CD4-positive, alpha-beta T cell treated with Interferon gamma for 1 hour (primary cell): ENCODE results near the gene RIMS3.

Experiments
- DNase-seq: peaks from one replicate; pipeline ENCODE4 v3.0.0-alpha.2; 2020

The RIMS3 gene

GRCh38 chr1:40690771-40691537, 25.5 kb upstream of the RIMS3 start:
- DNase-seq, result no peak

DNA sequence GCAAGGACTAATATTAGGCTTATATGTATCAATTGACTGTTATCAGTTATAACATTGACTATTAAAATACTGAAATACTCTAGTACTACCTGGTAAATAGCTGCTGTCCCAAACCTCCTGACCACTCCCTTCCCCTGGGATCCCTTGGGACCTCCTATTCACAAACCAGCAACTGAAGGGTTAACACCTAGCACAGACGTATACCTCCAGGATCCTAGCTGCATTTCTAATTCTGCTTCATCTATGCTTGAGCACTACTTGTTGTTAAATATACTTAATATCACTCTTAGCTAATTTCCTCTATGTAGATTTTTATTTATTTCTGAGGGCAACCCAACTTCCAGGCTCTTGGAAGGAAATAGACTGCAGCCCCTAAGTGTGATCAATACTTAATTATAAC, 24.3 kb upstream of the RIMS3 start:
- no peak for DNase-seq

- no peak for DNase-seq
Measured at GRCh38 chr1:40687661-40688060, 22.2 kb upstream of the RIMS3 start.

DNA sequence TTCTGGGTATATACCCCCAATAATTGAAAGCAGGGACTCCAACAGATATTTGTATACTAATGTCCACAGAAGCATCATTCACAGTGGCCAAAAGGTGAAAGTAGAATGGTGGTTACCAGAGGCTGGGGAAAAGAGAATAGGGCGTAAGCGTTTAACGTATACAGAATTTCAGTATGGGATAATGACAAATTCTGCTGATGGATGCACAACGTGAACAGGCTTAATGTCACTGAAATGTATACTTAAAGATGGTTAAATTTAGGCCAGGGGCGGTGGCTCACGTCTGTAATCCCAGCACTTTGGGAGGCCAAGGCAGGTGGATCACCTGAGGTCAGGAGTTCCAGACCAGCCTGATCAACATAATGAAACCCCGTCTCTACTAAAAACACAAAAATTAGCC, 21.6 kb upstream of the RIMS3 start:
- DNase-seq, result no peak

DNA sequence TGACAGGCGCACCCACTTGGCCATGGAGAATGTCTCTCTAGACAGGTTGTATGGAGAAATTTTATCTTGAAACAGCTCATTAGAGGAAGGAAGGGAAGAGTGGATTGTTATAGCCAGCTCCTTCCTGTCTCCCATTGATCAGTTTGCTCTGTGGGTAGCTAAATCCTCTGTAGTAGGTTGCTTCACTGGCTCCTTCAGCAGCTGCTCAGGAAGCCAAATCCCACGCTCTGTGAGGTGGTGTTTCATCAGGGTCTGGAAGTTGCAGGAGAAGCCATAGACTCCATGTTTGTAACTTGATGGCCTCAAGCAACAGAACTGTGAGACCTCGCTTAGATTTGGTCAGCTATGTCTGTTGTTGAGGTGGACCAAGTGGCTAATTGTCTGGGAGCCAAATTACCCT, 19.2 kb upstream of the RIMS3 start:
- no peak for DNase-seq

DNA sequence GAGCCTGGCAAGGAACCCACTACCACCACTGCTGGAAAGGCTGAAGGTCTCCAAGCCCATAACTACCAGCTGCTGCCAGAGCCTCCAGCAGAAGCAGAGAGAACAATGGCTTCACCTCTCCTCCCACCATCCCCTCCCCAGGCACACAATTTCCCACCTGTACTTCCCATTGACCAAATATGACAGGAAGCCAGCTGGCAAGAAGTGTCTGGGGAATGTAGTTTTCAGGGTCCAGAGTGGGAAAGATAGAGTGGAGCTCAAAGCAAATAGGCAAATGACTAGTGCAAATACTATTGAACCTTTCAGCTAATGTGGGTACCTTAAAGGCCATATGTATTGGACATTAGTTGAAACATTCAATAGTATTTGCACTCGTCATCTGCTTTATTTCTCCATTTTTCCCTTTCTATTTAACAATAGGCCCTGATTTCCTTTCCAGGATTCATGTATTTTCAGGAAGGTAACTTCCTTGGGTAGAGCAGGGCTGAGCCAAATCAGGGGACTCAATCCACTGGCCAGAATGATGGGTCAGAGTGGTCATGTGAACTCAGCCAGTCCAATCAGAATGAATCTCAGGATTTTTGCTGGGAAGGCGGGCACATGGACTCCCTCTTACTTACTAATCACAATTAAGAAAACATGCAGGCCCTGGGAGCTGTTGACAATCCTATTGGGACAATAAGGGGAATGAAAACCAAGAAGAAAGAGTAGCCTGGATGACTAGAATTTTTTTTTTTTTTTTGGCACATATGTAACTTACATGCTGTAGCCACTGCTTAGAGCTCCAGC, 13.9 kb upstream of the RIMS3 start:
- DNase-seq, result no peak

- no peak for DNase-seq
Measured at GRCh38 chr1:40676501-40676900, 11.0 kb upstream of the RIMS3 start.

DNA sequence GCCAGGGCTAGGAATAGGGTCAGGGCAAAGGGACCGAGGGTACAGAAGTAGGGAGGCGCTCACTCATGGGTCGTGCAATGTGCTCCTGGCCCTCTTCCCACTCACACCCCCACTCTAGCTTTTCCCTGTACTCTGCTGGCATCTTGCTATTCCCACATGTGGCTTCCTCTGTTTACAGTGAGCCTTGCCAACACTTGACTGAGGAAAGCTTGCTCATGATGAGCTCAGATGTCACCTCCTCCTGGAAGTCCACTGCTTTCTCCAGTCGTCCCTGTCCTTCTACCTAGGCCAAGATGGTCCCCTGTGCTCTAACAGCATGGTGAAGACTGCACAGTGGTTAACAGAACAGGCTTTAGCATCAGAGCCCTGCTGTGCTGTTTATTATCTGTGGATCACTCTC, 8.0 kb upstream of the RIMS3 start:
- DNase-seq, result no peak

GRCh38 chr1:40668769-40669525, 3.5 kb upstream of the RIMS3 start:
- peak; percentile 80 for DNase-seq

DNA sequence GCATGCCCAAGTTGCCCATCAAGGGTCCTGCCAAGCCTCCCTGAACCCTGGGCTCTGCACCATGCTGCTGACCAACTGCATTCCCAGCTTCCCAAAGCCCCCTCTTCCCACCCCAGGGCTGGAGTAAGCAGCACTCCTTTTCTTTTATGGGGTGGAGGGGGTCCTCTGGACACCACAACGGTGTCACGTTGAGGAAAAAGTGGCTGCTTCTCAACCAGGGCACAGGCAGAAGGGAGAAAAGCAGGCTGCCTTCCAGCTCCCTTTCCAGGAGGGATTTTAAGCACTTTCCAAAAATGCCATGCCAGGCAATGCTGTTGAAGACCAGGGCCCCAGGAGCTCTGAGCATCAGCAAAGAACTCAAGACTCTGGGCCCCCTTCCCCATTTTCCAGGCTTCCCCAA, 691 bp downstream of the RIMS3 start:
- DNase-seq, result no peak

DNA sequence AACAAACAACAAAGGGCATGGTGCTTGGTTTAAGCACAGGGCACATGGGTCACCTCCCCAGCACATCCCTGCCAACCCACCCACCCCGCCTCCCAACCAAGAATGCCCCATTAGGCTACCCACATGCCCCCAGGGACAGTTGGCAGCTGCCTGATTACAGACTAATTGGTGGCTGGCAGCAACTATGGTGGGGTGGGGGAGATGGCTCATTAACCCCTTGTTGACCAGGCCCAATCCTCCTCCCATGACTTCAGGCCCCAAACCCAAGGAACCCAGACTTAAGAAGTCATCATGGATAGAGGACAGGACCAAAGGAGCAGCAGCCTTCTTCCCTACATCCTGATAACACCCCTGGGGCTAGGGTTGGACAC, 1.3 kb downstream of the RIMS3 start:
- no peak for DNase-seq

DNA sequence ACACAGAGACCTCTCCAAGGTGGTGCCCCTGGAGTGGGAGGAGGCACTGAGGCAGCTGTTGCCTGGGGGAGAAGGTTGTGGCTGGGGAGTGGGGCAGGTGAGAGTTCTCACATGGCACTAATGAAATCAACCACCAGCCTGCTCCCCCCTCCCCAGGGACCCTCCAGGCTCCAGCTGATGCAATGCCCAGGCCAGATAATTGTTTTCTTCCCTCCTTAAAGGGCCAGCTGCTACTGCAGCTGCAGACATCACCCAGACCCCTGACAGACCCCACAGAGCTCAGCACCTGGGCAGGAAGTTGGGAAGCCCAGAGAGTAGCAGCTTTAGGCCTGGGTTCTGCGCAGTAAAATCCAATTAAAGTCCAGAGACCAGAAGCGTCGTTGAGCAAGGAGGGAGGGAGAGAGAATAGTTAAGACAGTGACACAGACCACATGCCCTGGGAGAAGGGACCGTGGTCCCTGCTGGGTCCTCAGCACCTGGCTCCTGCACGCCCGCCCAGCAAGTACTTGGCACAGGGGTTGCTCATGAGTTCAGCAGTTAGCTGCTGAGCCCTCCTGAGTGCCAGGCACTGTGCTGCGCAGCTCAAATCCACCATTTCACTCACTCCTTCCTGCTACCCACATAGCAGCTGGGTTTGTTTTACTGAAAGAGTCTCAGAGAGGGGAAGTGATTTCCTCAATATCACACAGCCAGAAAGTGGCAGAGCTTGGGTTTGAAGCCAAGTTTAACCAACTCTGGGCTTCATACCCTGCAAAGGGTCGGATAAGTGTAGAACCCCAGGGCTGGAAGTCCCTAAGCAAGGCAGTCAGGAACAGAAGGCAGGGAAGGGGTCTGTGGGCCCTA, 1.9 kb downstream of the RIMS3 start:
- no peak for DNase-seq

DNA sequence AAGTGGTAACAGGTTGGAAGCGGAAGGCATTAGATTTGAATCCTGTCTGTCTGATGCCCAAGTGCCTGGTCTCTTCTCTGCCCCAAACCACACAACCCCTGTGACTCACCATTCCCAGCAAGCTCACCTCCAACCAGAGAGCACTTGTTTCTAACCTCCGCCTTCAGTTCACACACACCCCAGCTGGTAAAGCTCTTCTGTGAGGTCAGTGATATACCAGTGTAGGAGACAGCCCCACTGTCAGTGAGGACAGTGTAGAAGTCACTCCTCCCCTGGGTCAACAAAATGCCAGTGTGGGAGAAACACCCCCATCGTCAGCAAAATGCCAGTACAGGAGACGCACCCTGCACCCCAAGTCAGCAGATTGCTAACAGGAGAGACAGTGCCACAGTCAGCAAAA, 2.6 kb downstream of the RIMS3 start:
- no peak for DNase-seq

GRCh38 chr1:40662151-40662550, 3.3 kb downstream of the RIMS3 start:
- no peak for DNase-seq

- DNase-seq, result no peak
Measured at GRCh38 chr1:40661678-40662077, 3.8 kb downstream of the RIMS3 start.

DNA sequence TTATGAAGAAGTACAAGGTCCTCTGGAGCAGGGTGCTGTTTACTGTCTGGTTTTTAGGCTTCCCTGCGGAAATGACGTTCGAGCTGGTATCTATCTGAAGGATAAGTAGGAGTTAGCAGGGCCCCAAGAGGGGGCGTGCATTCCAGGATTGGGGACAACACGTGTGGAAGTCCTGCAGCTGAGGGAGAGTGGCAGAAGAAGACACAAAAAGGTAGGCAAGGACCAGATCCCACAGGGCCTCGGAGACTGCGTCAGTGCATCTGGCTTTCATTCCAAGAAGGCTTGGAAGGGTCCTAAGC, 5.9 kb downstream of the RIMS3 start:
- DNase-seq, result no peak

- DNase-seq, result no peak
Measured at GRCh38 chr1:40658751-40659648, 6.5 kb downstream of the RIMS3 start.

DNA sequence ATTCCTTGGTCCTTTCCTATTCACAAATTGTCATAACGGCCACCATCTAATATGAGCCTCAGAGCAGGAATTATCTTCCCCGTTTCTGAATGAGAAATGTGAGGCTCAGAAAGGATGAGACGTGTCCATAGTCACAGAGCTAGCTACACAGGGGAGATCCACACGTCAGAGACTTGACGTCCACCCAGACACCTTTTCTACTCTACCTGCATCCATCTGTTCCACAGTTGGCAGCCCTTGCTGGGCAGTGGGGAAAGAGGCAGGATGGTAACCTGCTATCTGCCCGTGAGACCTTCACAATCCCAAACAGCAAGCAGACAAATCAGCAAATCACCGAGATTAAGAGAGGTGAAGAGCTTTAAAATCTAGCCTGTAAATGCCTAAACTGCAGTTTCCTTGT, 8.4 kb downstream of the RIMS3 start:
- DNase-seq, result no peak

DNA sequence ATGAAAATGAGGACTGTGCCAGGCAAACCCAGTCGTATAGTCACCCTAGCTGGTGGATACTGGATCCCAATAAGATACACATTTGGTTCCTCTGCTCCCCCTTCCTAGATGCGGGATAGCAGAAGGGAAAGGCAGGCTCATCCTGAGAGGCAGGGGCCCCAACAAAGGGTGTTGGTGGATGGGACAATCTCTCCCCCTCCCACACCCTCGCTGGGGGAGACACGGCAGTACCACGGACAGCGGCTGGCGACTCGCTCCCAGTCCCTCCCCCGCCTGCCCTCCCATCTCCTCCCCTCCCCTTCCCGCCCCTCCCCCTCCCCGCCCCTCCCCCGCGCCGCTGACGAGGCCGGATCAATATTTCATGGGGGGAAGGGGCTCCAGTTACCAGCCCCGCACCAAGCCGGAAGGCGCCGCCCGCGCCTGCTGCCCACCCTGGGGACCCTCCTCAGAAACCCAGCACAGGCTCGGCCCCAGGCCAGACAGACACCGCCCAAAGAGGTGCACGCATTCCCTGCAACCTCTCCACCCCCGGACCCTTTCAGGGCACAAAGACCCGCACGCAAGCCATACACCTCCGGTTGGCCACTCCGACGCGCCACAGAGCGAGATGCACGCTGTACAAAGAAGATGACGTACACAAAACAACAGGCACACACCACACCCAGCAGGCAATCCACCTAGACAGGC, 11.5 kb downstream of the RIMS3 start:
- no peak for DNase-seq

DNA sequence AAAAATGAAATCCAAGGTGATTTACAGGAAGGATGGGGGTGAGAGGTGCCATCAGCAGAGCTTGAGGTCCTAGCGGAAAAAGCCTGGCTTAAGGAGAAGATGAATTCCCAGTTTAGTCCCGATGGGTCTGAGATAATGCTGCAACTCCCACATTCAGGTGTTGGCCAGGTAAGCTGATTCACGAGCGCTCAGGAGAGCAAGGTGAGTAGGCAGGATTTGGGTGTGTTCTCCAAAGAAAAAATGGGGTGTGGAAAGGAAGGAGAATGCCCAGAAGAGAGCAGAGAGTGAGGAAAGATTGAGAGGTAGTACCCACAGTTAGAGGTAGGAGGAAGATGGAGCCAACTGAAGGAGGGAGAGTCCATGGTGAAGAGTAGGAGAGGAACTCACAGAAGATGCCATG, 12.5 kb downstream of the RIMS3 start:
- DNase-seq, result no peak

- DNase-seq, result no peak
Measured at GRCh38 chr1:40652468-40652867, 13.0 kb downstream of the RIMS3 start.
